GM12878 (cell line): Measurements from ENCODE around the gene HIF3A. TPM values are rescaled to one million over a fixed set of nuclear protein-coding genes. Genes with fewer than 3 reads are reported as not detected.

ENCODE experiments used
- ATF2 ChIP-seq: IDR thresholded peaks from 2 replicates; pipeline ENCODE4 v1.6.1; 2012; ENCODE audit warnings: low read length, inconsistent platforms
- ATF7 ChIP-seq: fragments of 450-650 bp; IDR thresholded peaks from 2 replicates; pipeline ENCODE4 v1.6.1; 2016; ENCODE audit warnings: low read depth, mild to moderate bottlenecking
- CEBPB ChIP-seq, 2 experiments: fragments of 150-350 bp in 1 of 2; IDR thresholded peaks; 2 replicates each; pipeline ENCODE4 v1.6.1; 2012 to 2014; ENCODE audit warnings: low read depth in 2 of 2, low read length in 2 of 2, borderline replicate concordance in 1 of 2, inconsistent platforms in 1 of 2
- CREM ChIP-seq: IDR thresholded peaks from 2 replicates; pipeline ENCODE4 v1.6.1; 2014; ENCODE audit warnings: antibody characterized with exemption, low read depth
- FOXM1 ChIP-seq: IDR thresholded peaks from 2 replicates; pipeline ENCODE4 v1.6.1; 2012; ENCODE audit warnings: low read depth, mild to moderate bottlenecking, inconsistent platforms, low read length, moderate library complexity
- JUNB ChIP-seq: IDR thresholded peaks from 2 replicates; pipeline ENCODE4 v1.6.1; 2016; ENCODE audit warnings: antibody characterized with exemption, mild to moderate bottlenecking
- MTA2 ChIP-seq: fragments of 450-650 bp; IDR thresholded peaks from 2 replicates; pipeline ENCODE4 v1.6.1; 2016; ENCODE audit warnings: low read depth, mild to moderate bottlenecking, moderate library complexity
- NBN ChIP-seq: fragments of 450-650 bp; IDR thresholded peaks from 2 replicates; pipeline ENCODE4 v1.6.1; 2016
- NFYB ChIP-seq: IDR thresholded peaks from 2 replicates; pipeline ENCODE4 v1.6.1; 2011; ENCODE audit warnings: low read depth, mild to moderate bottlenecking, low read length, improper control_type of control experiment, moderate library complexity; ENCODE audit not compliant: insufficient read depth
- PML ChIP-seq: IDR thresholded peaks from 2 replicates; pipeline ENCODE4 v1.6.1; 2012; ENCODE audit warnings: low read length, inconsistent platforms
- RELB ChIP-seq: fragments of 450-650 bp; IDR thresholded peaks from 2 replicates; pipeline ENCODE4 v1.6.1; 2017; ENCODE audit warnings: low read depth, mild to moderate bottlenecking, moderate library complexity
- REST ChIP-seq: IDR thresholded peaks from 2 replicates; pipeline ENCODE4 v1.6.1; 2012; ENCODE audit warnings: mild to moderate bottlenecking, low read depth, low read length
- SKIL ChIP-seq: fragments of 450-650 bp; IDR thresholded peaks from 2 replicates; pipeline ENCODE4 v1.6.1; 2017; ENCODE audit warnings: mild to moderate bottlenecking, low read depth, inconsistent platforms; ENCODE audit not compliant: poor library complexity, severe bottlenecking
- SP1 ChIP-seq: IDR thresholded peaks from one replicate; pipeline ENCODE4 v1.6.1; 2011; ENCODE audit warnings: low read depth, low read length
- USF1 ChIP-seq: IDR thresholded peaks from 2 replicates; pipeline ENCODE4 v1.6.1; 2011; ENCODE audit warnings: borderline replicate concordance, low read depth, mild to moderate bottlenecking, moderate library complexity, mixed read lengths, low read length; ENCODE audit not compliant: insufficient read depth; ENCODE audit errors: extremely low read length
- ZBED1 ChIP-seq: IDR thresholded peaks from 2 replicates; pipeline ENCODE4 v1.6.1; 2016; ENCODE audit warnings: borderline replicate concordance
- ZNF207 ChIP-seq: fragments of 450-650 bp; IDR thresholded peaks from 2 replicates; pipeline ENCODE4 v1.6.1; 2014; ENCODE audit warnings: antibody characterized with exemption, mild to moderate bottlenecking, borderline replicate concordance
- polyA plus RNA-seq, 11 experiments: library from polyadenylated mRNA; depleted of rRNA in 4 of 11; unstranded in 6 of 11; stranded (reverse) in 5 of 11; fragments of >200 nt; fragmentation: Nextera tagmentation in 4 of 11; fragmentation: Illumina TruSeq in 1 of 11; extraction: Ambion mirVana in 4 of 11; extraction: Trizol in 1 of 11; gene quantifications; 1 replicate in 1 of 11; 2 replicates in 10 of 11; pipeline versions ENCODE4 v1.2.1 to v1.2.3, GENCODE V29; 2011 to 2016; ENCODE audit warnings: inconsistent platforms in 2 of 11, missing spikeins in 2 of 11, low read depth in 1 of 11
- total RNA-seq, 4 experiments: library from RNA; depleted of rRNA in 3 of 4; stranded (reverse); fragments of >200 nt in 3 of 4; fragmentation: Illumina TruSeq in 1 of 4; extraction: Trizol in 1 of 4; gene quantifications; 2 replicates each; pipeline versions ENCODE4 v1.2.1 to v1.2.3, GENCODE V29; 2013 to 2021
- TF ChIP-seq, protein P1 (sequence below): fragments of 450-650 bp; IDR thresholded peaks from 2 replicates; pipeline ENCODE4 v1.6.1; 2016; ENCODE audit warnings: mild to moderate bottlenecking

The HIF3A gene
- total and polyA plus RNA-seq, 10 of the 15 experiments (the other 5 are each of a cell fraction or from before 2014, with no cell fraction given), result 0.03 to 0.20 (median 0.06) TPM; not detected in 5

- TF ChIP-seq SKIL, result peak; percentile 81
- TF ChIP-seq PML, result peak; percentile 85; the same call in 1 of the 2 replicates
- TF ChIP-seq FOXM1, result peak; percentile 88
- TF ChIP-seq ZBED1, result peak; percentile 91; the same call in 1 of the 2 replicates
- TF ChIP-seq ZNF207, result peak; percentile 10; the same call in 1 of the 2 replicates
- TF ChIP-seq USF1, result peak; percentile 40
- peak; percentile 34; the same call in 1 of the 2 replicates for TF ChIP-seq RELB
- peak; percentile 94 for TF ChIP-seq ATF2
- peak; percentile 95 for TF ChIP-seq JUNB
- TF ChIP-seq NFYB, result 0 out of 2 replicates have a peak, but pooled peaks have one; percentile 29
- peak; percentile 21 for TF ChIP-seq SP1
- peak; percentile 42; the same call in 1 of the 2 replicates for TF ChIP-seq REST
- TF ChIP-seq MTA2, result peak; percentile 83
- TF ChIP-seq NBN, result 0 out of 2 replicates have a peak, but pooled peaks have one; percentile 59
- TF ChIP-seq CEBPB (IDR thresholded peaks at IDR 0.05; ENCODE audit: borderline replicate concordance in 1 of 2, low read depth in 2 of 2, low read length in 2 of 2), result peak in 1 of 2 experiments; percentile 98; a peak in 2 of 4 replicates
- TF ChIP-seq, protein P1, sequence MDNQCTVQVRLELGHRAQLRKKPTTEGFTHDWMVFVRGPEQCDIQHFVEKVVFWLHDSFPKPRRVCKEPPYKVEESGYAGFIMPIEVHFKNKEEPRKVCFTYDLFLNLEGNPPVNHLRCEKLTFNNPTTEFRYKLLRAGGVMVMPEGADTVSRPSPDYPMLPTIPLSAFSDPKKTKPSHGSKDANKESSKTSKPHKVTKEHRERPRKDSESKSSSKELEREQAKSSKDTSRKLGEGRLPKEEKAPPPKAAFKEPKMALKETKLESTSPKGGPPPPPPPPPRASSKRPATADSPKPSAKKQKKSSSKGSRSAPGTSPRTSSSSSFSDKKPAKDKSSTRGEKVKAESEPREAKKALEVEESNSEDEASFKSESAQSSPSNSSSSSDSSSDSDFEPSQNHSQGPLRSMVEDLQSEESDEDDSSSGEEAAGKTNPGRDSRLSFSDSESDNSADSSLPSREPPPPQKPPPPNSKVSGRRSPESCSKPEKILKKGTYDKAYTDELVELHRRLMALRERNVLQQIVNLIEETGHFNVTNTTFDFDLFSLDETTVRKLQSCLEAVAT, result peak; percentile 92
- peak; percentile 94 for TF ChIP-seq ATF7
- peak; percentile 73 for TF ChIP-seq CREM
These were observed 34.1 kb upstream of the HIF3A start (continued) for GRCh38 chr19:46262684-46263296.
